Lower leg skin (tissue), 3 donors: ENCODE data around the gene SHROOM1.
"Not testable (repeated sequence)": the region's sequence is repeated elsewhere in the genome, so short reads cannot be mapped to it uniquely, and the experiment has no call there.

Experiments
- CTCF ChIP-seq, 3 donors: fragments of 450-650 bp; IDR thresholded peaks; one replicate each; pipeline ENCODE4 v1.5.1; 2016; ENCODE audit warnings: antibody characterized with exemption in 3 of 3, mild to moderate bottlenecking in 3 of 3, moderate library complexity in 2 of 3
- POLR2A ChIP-seq, 2 donors: fragments of 450-650 bp; IDR thresholded peaks; one replicate each; pipeline ENCODE4 v1.6.1; 2016 to 2017; ENCODE audit warnings: antibody characterized with exemption in 2 of 2, mild to moderate bottlenecking in 1 of 2, moderate library complexity in 1 of 2

DNA sequence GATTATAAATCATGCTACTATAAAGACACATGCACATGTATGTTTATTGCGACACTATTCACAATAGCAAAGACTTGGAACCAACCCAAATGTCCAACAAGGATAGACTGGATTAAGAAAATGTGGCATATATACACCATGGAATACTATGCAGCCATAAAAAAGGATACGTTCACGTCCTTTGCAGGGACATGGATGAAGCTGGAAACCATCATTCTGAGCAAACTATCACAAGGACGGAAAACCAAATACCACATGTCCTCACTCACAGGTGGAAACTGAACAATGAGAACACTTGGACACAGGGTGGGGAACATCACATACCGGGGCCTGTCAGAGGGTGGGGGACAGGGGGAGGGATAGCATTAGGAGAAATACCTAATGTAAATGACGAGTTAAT is 24.6 kb downstream of the SHROOM1 start:
- not testable (repeated sequence) for TF ChIP-seq POLR2A, CTCF (IDR thresholded peaks at IDR 0.05)
